Endothelial cell of umbilical vein (primary cell): ENCODE results near the gene MUCL3. TPM values are rescaled to one million over a fixed set of nuclear protein-coding genes. Genes with fewer than 3 reads are reported as not detected.

Source experiments
- BruUV-seq: library from RNA; stranded (reverse); fragments of 400-500 nt; replicated peaks from 2 replicates; lab custom pipeline; 2021; lab: Mats Ljungman, UMichigan
- CTCF ChIA-PET: fragments of 300-600, 350-600 bp; sonication (Branson Sonifier 250); formaldehyde crosslinking; loops from one replicate; lab custom pipeline; 2021; ENCODE audit warnings: antibody characterized with exemption, inconsistent platforms; lab: Charles Lee
- POLR2A ChIA-PET: fragments of 300-600, 350-600 bp; sonication (Branson Sonifier 250); formaldehyde crosslinking; loops from one replicate; lab custom pipeline; 2021; ENCODE audit warnings: antibody characterized with exemption, inconsistent platforms; lab: Charles Lee
- DNase-seq: peaks from one replicate; pipeline ENCODE4 v3.0.0-alpha.2; 2011; ENCODE audit warnings: low read depth, low spot score
- FAIRE-seq: peaks from 2 replicates; lab custom pipeline; 2011; peaks lifted over from hg19 to GRCh38; lab: Jason Lieb, UNC
- H2AFZ ChIP-seq: 2 replicates; pipeline ENCODE4 v1.6.0; 2012; ENCODE audit warnings: low read depth, low read length, control low read depth, inconsistent platforms
- H3K27ac ChIP-seq: 2 replicates; pipeline ENCODE4 v1.5.1; 2011; ENCODE audit warnings: low read depth, mild to moderate bottlenecking, control low read depth, low read length, moderate library complexity; ENCODE audit not compliant: insufficient read depth
- H3K27me3 ChIP-seq, 2 experiments: 2 replicates each; pipeline versions ENCODE4 v1.6.0 to v1.6.1; 2011; ENCODE audit warnings: low read length in 2 of 2, mixed read lengths in 1 of 2; ENCODE audit not compliant: control insufficient read depth in 2 of 2, insufficient read depth in 2 of 2
- H3K36me3 ChIP-seq, 2 experiments: 2 replicates in 1 of 2; 3 replicates in 1 of 2; pipeline ENCODE4 v1.5.1; 2011; ENCODE audit warnings: low read length in 2 of 2, mild to moderate bottlenecking in 1 of 2, moderate library complexity in 1 of 2; ENCODE audit not compliant: control insufficient read depth in 2 of 2, insufficient read depth in 2 of 2; ENCODE audit errors: extremely low read depth in 1 of 2
- H3K4me1 ChIP-seq: 3 replicates; pipeline ENCODE4 v1.5.1; 2011; ENCODE audit warnings: mild to moderate bottlenecking, low read length; ENCODE audit not compliant: control insufficient read depth, insufficient read depth; ENCODE audit errors: extremely low read depth
- H3K4me2 ChIP-seq: 2 replicates; pipeline ENCODE4 v1.6.1; 2011; ENCODE audit warnings: low read length, control low read depth, mixed read lengths; ENCODE audit not compliant: insufficient read depth
- H3K4me3 ChIP-seq, 3 experiments: fragments of 200-600 bp in 1 of 3; sonication (generic), shearing (Covaris generic) in 1 of 3; replicated peaks in 1 of 3; 2 replicates each; pipeline ENCODE4 v1.5.1; 2011 to 2016; ENCODE audit warnings: control low read depth in 3 of 3, low read length in 3 of 3, mild to moderate bottlenecking in 2 of 3, inconsistent platforms in 1 of 3, low read depth in 1 of 3, moderate library complexity in 1 of 3; ENCODE audit not compliant: insufficient read depth in 1 of 3
- H3K79me2 ChIP-seq: 2 replicates; pipeline ENCODE4 v1.6.0; 2012; ENCODE audit warnings: low read length, inconsistent platforms; ENCODE audit not compliant: control insufficient read depth, insufficient read depth
- H3K9ac ChIP-seq: replicated peaks from 2 replicates; pipeline ENCODE3; 2011; ENCODE audit warnings: low read length, control low read depth; ENCODE audit not compliant: insufficient read depth; ENCODE audit errors: extremely low read depth
- H3K9me1 ChIP-seq: replicated peaks from 3 replicates; pipeline ENCODE4 v1.6.0; 2011; ENCODE audit warnings: mild to moderate bottlenecking, low read length; ENCODE audit not compliant: control insufficient read depth, insufficient read depth; ENCODE audit errors: extremely low read depth
- H3K9me3 ChIP-seq: replicated peaks from 2 replicates; pipeline ENCODE4 v1.5.1; 2012; ENCODE audit warnings: low read length, inconsistent platforms; ENCODE audit not compliant: control insufficient read depth, insufficient read depth
- H4K20me1 ChIP-seq: replicated peaks from 2 replicates; pipeline ENCODE3; 2011; ENCODE audit warnings: mild to moderate bottlenecking, low read length; ENCODE audit not compliant: control insufficient read depth, insufficient read depth; ENCODE audit errors: extremely low read depth
- FOS ChIP-seq: IDR thresholded peaks from 2 replicates; pipeline ENCODE4 v1.6.1; 2011; ENCODE audit warnings: mild to moderate bottlenecking, low read length, moderate library complexity, borderline replicate concordance; ENCODE audit not compliant: insufficient read depth
- JUN ChIP-seq: IDR thresholded peaks from 2 replicates; pipeline ENCODE4 v1.6.1; 2011; ENCODE audit warnings: borderline replicate concordance, low read depth; ENCODE audit not compliant: insufficient read length, insufficient read depth
- MYC ChIP-seq: IDR thresholded peaks from one replicate; pipeline ENCODE4 v1.6.1; 2011; ENCODE audit warnings: mild to moderate bottlenecking, low read depth, low read length
- POLR2A ChIP-seq: IDR thresholded peaks from 2 replicates; pipeline ENCODE4 v1.6.1; 2012; ENCODE audit warnings: low read depth, mild to moderate bottlenecking, control low read depth, low read length
- POLR2AphosphoS5 ChIP-seq: IDR thresholded peaks from 2 replicates; pipeline ENCODE4 v1.6.1; 2012; ENCODE audit warnings: low read depth, mild to moderate bottlenecking, control low read depth, low read length, moderate library complexity; ENCODE audit not compliant: insufficient read depth
- dilution Hi-C: fragments of 300-500 bp; cut with MboI; formaldehyde crosslinking; loops from one replicate; pipeline ENCODE4 v1.15.0; 2019; ENCODE audit warnings: low sequenced_read_pairs; ENCODE audit not compliant: extremely low pct_ligation_motif_present
- intact Hi-C: fragments of 100-400 bp; cut with micrococcal nuclease; formaldehyde crosslinking; loops from one replicate; pipeline ENCODE4 v1.10.0; 2022
- polyA plus RNA-seq, 4 experiments: library from polyadenylated mRNA; depleted of rRNA in 3 of 4; stranded (reverse) in 3 of 4; unstranded in 1 of 4; fragments of >200 nt; gene quantifications; 2 replicates each; pipeline versions ENCODE4 v1.2.1 to v1.2.3, GENCODE V29; 2011 to 2012; ENCODE audit warnings: missing spikeins in 1 of 4
- total RNA-seq: library from RNA; stranded (reverse); gene quantifications from 2 replicates; pipeline ENCODE4 v1.2.3, GENCODE V29; 2021
- TF ChIP-seq, protein P1 (sequence below): IDR thresholded peaks from 2 replicates; pipeline ENCODE4 v1.6.1; 2011; ENCODE audit not compliant: insufficient read depth, insufficient read length
- TF ChIP-seq, protein P2 (sequence below), 2 donors: IDR thresholded peaks; 1 replicate in 1 of 2; 2 replicates in 1 of 2; pipeline ENCODE4 v1.5.1; 2011; ENCODE audit warnings: low read length in 2 of 2, mild to moderate bottlenecking in 2 of 2, moderate library complexity in 2 of 2, control low read depth in 1 of 2, inconsistent platforms in 1 of 2, low read depth in 1 of 2; ENCODE audit not compliant: insufficient read depth in 1 of 2; ENCODE audit errors: extremely low read depth in 1 of 2

The MUCL3 gene
- total and polyA plus RNA-seq, 2 donors (not counting 3 experiments of a cell fraction or from before 2014, with no cell fraction given): not detected

DNA sequence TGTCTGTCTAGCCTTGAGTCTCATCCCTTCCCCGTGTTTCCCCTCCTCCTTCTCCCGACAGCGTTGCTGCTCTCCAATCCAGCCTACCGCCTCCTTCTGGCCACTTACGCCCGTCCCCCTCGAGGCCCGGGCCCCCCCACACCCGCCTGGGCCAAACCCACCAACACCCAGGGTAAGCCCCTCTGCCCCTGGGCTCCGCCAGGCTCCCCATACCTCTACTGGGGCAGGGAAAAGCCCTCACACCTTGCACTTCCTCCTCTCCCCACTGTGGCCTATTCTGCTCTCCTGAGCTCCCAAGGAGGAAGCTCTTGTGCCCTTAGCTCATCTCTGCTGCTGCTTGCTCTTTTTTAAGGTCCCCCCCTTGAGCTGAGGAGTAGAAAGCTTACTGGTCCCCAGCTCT lies 45.4 kb upstream of the MUCL3 start:
- Histone ChIP-seq H3K9ac (no peak overlapping the region), H2AFZ (no peak overlapping the region), H3K36me3 (peaks cover 0 to 7% of the 10 kb centered on the region in 2 experiments), H4K20me1 (no peaks in the 10 kb centered on the region), H3K27me3 (no peaks in the 10 kb centered on the region), H3K9me3 (no peaks in the 10 kb centered on the region), H3K4me2 (no peak overlapping the region), H3K79me2 (no peaks in the 10 kb centered on the region), H3K27ac (no peak overlapping the region), H3K9me1 (no peaks in the 10 kb centered on the region), H3K4me3 (no peak overlapping the region), H3K4me1 (no peaks in the 10 kb centered on the region)
- ChIA-PET CTCF (interaction anchor here (0.9 to 1.4 kb wide), 4 partner anchors 9 to 216 kb away, joined by 3 to 4 read pairs (median 3); partner anchors contain the start of gene GTF2H4), POLR2A (no interaction called here)
- DNase-seq: no peak
- no TSS peak for BruUV-seq
- TF ChIP-seq MYC (no peak), FOS (no peak)
- intact Hi-C loops: no loop called here
- dilution Hi-C loops: loop anchor here (25.0 kb wide), 1 partner anchor 158 kb away; the partner anchor contains the start of genes FLOT1 and IER3
- no peak for FAIRE-seq

DNA sequence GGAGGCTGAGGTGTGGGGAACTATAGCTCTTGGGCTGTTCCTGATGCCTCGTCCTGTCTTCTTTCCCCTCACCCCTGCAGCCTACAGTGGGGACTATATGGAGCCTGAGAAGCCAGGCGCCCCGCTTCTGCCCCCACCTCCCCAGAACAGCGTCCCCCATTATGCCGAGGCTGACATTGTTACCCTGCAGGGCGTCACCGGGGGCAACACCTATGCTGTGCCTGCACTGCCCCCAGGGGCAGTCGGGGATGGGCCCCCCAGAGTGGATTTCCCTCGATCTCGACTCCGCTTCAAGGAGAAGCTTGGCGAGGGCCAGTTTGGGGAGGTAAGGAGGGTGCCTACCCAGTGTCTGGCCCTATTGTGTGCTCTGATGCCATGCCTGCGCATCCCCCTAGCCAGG lies 44.2 kb upstream of the MUCL3 start:
- H3K4me3 ChIP-seq: no peak overlapping the region
- CTCF ChIA-PET: interaction anchor here (1.0 to 1.4 kb wide), 4 partner anchors 11 to 217 kb away, joined by 3 to 4 read pairs (median 3); partner anchors contain the start of gene GTF2H4
- peaks cover 0 to 7% of the 10 kb centered on the region in 2 experiments for H3K36me3 ChIP-seq
- H4K20me1 ChIP-seq: no peaks in the 10 kb centered on the region
- no peak for DNase-seq
- H3K9me1 ChIP-seq: no peaks in the 10 kb centered on the region
- no peak overlapping the region for H3K4me2 ChIP-seq
- no peaks in the 10 kb centered on the region for H3K4me1 ChIP-seq
- H3K9me3 ChIP-seq: no peaks in the 10 kb centered on the region
- FAIRE-seq: no peak
- H2AFZ ChIP-seq: no peak overlapping the region
- no peak overlapping the region for H3K9ac ChIP-seq
- TF ChIP-seq, protein P1, sequence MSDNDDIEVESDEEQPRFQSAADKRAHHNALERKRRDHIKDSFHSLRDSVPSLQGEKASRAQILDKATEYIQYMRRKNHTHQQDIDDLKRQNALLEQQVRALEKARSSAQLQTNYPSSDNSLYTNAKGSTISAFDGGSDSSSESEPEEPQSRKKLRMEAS: no peak
- no peak for TF ChIP-seq JUN
- TF ChIP-seq, protein P2, sequence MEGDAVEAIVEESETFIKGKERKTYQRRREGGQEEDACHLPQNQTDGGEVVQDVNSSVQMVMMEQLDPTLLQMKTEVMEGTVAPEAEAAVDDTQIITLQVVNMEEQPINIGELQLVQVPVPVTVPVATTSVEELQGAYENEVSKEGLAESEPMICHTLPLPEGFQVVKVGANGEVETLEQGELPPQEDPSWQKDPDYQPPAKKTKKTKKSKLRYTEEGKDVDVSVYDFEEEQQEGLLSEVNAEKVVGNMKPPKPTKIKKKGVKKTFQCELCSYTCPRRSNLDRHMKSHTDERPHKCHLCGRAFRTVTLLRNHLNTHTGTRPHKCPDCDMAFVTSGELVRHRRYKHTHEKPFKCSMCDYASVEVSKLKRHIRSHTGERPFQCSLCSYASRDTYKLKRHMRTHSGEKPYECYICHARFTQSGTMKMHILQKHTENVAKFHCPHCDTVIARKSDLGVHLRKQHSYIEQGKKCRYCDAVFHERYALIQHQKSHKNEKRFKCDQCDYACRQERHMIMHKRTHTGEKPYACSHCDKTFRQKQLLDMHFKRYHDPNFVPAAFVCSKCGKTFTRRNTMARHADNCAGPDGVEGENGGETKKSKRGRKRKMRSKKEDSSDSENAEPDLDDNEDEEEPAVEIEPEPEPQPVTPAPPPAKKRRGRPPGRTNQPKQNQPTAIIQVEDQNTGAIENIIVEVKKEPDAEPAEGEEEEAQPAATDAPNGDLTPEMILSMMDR (IDR thresholded peaks at IDR 0.05; ENCODE audit: extremely low read depth in 1 of 2, insufficient read depth in 1 of 2, low read depth in 1 of 2, low read length in 2 of 2): no peak
- TF ChIP-seq MYC: no peak
- TF ChIP-seq POLR2AphosphoS5: no peak
- no peak for TF ChIP-seq POLR2A
- BruUV-seq: no TSS peak
- no peaks in the 10 kb centered on the region for H3K27me3 ChIP-seq
- intact Hi-C loops (no loop called here), dilution Hi-C loops (loop anchor here (25.0 kb wide), 1 partner anchor 159 kb away; the partner anchor contains the start of genes FLOT1 and IER3)
- H3K79me2 ChIP-seq: no peaks in the 10 kb centered on the region
- no peak overlapping the region for H3K27ac ChIP-seq
- POLR2A ChIA-PET: no interaction called here
